ENCODE results near the gene NFYC.
"Not testable (repeated sequence)": the region's sequence is repeated elsewhere in the genome, so short reads cannot be mapped to it uniquely, and the experiment has no call there.

NFYC gene

DNA sequence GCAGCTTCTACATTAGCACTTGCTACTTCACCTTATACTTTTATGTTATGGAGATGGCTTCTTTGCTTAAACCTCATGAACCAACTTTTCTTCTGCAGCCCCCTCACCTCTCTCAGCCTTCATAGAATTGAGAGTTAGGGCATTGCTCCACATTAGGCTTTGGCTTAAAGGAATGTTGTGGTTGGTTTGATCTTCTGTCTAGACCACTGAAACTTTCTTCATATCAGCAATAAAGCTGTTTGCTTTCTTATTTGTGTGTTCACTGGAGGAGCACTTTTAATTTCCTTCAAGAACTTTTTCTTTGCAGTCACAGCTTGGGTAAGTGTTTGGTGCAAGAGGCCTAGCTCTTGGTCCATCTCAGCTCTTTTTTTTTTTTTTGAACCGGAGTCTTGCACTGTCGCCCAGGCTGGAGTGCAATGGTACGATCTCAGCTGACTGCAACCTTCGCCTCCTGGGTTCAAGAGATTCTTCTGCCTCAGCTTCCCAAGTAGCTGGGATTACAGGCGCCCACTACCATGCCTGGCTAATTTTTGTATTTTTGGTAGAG, 37.9 kb downstream of the NFYC start:
- not testable (repeated sequence) for DNase-seq; H2AFZ ChIP-seq (ENCODE audit: low read depth, low read length); H3K27me3 ChIP-seq (ENCODE audit: insufficient read depth, low read length, poor library complexity); H3K36me3 ChIP-seq (ENCODE audit: insufficient read depth, low read length); H3K9me3 ChIP-seq (ENCODE audit: insufficient read depth, low read length, severe bottlenecking); H3K4me2 ChIP-seq (ENCODE audit: insufficient read depth, low read length); H3K9ac ChIP-seq (ENCODE audit: low read depth, low read length); H3K27ac ChIP-seq (ENCODE audit: low read length); ATAC-seq (ENCODE audit: insufficient read depth, low read depth); H3K4me3 ChIP-seq (ENCODE audit: low read depth in 1 of 2, low read length in 2 of 2); H3K4me1 ChIP-seq (ENCODE audit: insufficient read depth, low read length)
- H4K20me1 ChIP-seq (ENCODE audit: insufficient read depth, low read length), result peaks cover 42% of the 10 kb centered on the region; the same call in 1 of the 2 replicates
- H3K79me2 ChIP-seq (ENCODE audit: insufficient read depth, low read length), result peaks cover 89% of the 10 kb centered on the region

GRCh38 chr1:40732756-40733301, 41.3 kb downstream of the NFYC start:
- H3K36me3 ChIP-seq (ENCODE audit: insufficient read depth, low read length), result no peaks in the 10 kb centered on the region
- H3K27ac ChIP-seq (ENCODE audit: low read length), result no peak overlapping the region
- no peak overlapping the region for H3K4me2 ChIP-seq (ENCODE audit: insufficient read depth, low read length)
- no peak for ATAC-seq (ENCODE audit: insufficient read depth, low read depth)
- peaks cover 83% of the 10 kb centered on the region for H3K79me2 ChIP-seq (ENCODE audit: insufficient read depth, low read length)
- H4K20me1 ChIP-seq (ENCODE audit: insufficient read depth, low read length), result peaks cover 41% of the 10 kb centered on the region; the same call in 1 of the 2 replicates
- no peaks in the 10 kb centered on the region for H3K27me3 ChIP-seq (ENCODE audit: insufficient read depth, low read length, poor library complexity)
- no peaks in the 10 kb centered on the region for H3K4me1 ChIP-seq (ENCODE audit: insufficient read depth, low read length)
- TF ChIP-seq, protein P1, sequence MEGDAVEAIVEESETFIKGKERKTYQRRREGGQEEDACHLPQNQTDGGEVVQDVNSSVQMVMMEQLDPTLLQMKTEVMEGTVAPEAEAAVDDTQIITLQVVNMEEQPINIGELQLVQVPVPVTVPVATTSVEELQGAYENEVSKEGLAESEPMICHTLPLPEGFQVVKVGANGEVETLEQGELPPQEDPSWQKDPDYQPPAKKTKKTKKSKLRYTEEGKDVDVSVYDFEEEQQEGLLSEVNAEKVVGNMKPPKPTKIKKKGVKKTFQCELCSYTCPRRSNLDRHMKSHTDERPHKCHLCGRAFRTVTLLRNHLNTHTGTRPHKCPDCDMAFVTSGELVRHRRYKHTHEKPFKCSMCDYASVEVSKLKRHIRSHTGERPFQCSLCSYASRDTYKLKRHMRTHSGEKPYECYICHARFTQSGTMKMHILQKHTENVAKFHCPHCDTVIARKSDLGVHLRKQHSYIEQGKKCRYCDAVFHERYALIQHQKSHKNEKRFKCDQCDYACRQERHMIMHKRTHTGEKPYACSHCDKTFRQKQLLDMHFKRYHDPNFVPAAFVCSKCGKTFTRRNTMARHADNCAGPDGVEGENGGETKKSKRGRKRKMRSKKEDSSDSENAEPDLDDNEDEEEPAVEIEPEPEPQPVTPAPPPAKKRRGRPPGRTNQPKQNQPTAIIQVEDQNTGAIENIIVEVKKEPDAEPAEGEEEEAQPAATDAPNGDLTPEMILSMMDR (IDR thresholded peaks at IDR 0.05; ENCODE audit: borderline replicate concordance, extremely low read depth, low read length, poor library complexity, severe bottlenecking), result no peak
- no peak for TF ChIP-seq EZH2 (IDR thresholded peaks at IDR 0.05; ENCODE audit: borderline replicate concordance, low read depth, low read length, severe bottlenecking)
- no peak overlapping the region for H3K4me3 ChIP-seq (ENCODE audit: low read depth in 1 of 2, low read length in 2 of 2)
- no peaks in the 10 kb centered on the region for H3K9me3 ChIP-seq (ENCODE audit: insufficient read depth, low read length, severe bottlenecking)
- no peak overlapping the region for H3K9ac ChIP-seq (ENCODE audit: low read depth, low read length)
- DNase-seq, result no peak
- no peak overlapping the region for H2AFZ ChIP-seq (ENCODE audit: low read depth, low read length)

- no peak overlapping the region for H3K4me2 ChIP-seq (ENCODE audit: insufficient read depth, low read length)
- peaks cover 16% of the 10 kb centered on the region for H3K36me3 ChIP-seq (ENCODE audit: insufficient read depth, low read length)
- no peaks in the 10 kb centered on the region for H3K9me3 ChIP-seq (ENCODE audit: insufficient read depth, low read length, severe bottlenecking)
- no peak overlapping the region for H3K9ac ChIP-seq (ENCODE audit: low read depth, low read length)
- peaks cover 63% of the 10 kb centered on the region for H3K79me2 ChIP-seq (ENCODE audit: insufficient read depth, low read length)
- no peak overlapping the region for H2AFZ ChIP-seq (ENCODE audit: low read depth, low read length)
- H3K4me1 ChIP-seq (ENCODE audit: insufficient read depth, low read length), result no peaks in the 10 kb centered on the region
- no peaks in the 10 kb centered on the region for H3K27me3 ChIP-seq (ENCODE audit: insufficient read depth, low read length, poor library complexity)
- ATAC-seq (ENCODE audit: insufficient read depth, low read depth) (no peak), DNase-seq (no peak)
- H4K20me1 ChIP-seq (ENCODE audit: insufficient read depth, low read length), result peaks cover 38% of the 10 kb centered on the region; the same call in 1 of the 2 replicates
- no peak overlapping the region for H3K4me3 ChIP-seq (ENCODE audit: low read depth in 1 of 2, low read length in 2 of 2)
- no peak overlapping the region for H3K27ac ChIP-seq (ENCODE audit: low read length)
- TF ChIP-seq, protein P1 (IDR thresholded peaks at IDR 0.05; ENCODE audit: borderline replicate concordance, extremely low read depth, low read length, poor library complexity, severe bottlenecking), result no peak
- TF ChIP-seq EZH2 (IDR thresholded peaks at IDR 0.05; ENCODE audit: borderline replicate concordance, low read depth, low read length, severe bottlenecking), result no peak
Observed at GRCh38 chr1:40734882-40735628, 43.6 kb downstream of the NFYC start.

DNA sequence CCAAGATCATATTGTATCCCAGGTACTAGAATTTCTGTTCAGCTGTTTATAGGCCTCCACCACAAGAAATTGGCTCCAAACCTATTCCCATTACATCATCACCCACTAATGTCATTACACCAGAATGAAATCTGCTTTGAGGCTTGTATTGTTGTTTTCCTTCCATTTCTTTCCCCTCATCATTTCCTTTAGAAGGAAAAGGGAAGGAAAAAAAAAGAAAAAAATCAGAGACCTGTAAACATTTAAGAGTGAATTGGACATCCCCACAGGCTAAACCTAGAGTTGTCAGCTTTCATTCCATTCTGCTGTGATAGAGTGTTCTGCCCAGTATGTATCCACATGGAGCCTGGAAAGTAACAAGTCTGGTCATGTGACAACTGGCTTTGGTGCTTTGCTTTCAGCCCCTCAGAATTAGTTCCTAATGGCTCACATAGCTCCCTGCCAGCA, 44.6 kb downstream of the NFYC start:
- no peaks in the 10 kb centered on the region for H3K9me3 ChIP-seq (ENCODE audit: insufficient read depth, low read length, severe bottlenecking)
- peaks cover 53% of the 10 kb centered on the region for H3K79me2 ChIP-seq (ENCODE audit: insufficient read depth, low read length)
- TF ChIP-seq EZH2 (IDR thresholded peaks at IDR 0.05; ENCODE audit: borderline replicate concordance, low read depth, low read length, severe bottlenecking), result no peak
- TF ChIP-seq, protein P1 (IDR thresholded peaks at IDR 0.05; ENCODE audit: borderline replicate concordance, extremely low read depth, low read length, poor library complexity, severe bottlenecking), result no peak
- H3K4me1 ChIP-seq (ENCODE audit: insufficient read depth, low read length), result no peaks in the 10 kb centered on the region
- no peak overlapping the region for H3K9ac ChIP-seq (ENCODE audit: low read depth, low read length)
- H3K36me3 ChIP-seq (ENCODE audit: insufficient read depth, low read length), result peaks cover 26% of the 10 kb centered on the region
- peaks cover 29% of the 10 kb centered on the region; the same call in 1 of the 2 replicates for H4K20me1 ChIP-seq (ENCODE audit: insufficient read depth, low read length)
- DNase-seq (no peak), ATAC-seq (ENCODE audit: insufficient read depth, low read depth) (no peak)
- no peak overlapping the region for H3K4me3 ChIP-seq (ENCODE audit: low read depth in 1 of 2, low read length in 2 of 2)
- no peaks in the 10 kb centered on the region for H3K27me3 ChIP-seq (ENCODE audit: insufficient read depth, low read length, poor library complexity)
- H3K4me2 ChIP-seq (ENCODE audit: insufficient read depth, low read length), result no peak overlapping the region
- no peak overlapping the region for H2AFZ ChIP-seq (ENCODE audit: low read depth, low read length)
- H3K27ac ChIP-seq (ENCODE audit: low read length), result no peak overlapping the region

Measured in DND-41 (cell line).